Thoracic aorta (tissue), 2 donors: Measurements from ENCODE around the gene TRIM29. TPM values are rescaled to one million over a fixed set of nuclear protein-coding genes. Genes with fewer than 3 reads are reported as not detected.

Source experiments
- ATAC-seq: fragments of 150-250 bp; one replicate; pipeline ENCODE4 v1.8.0; 2017; ENCODE audit warnings: low read depth; ENCODE audit not compliant: insufficient number of reproducible peaks, low FRiP score
- DNase-seq: peaks from one replicate; pipeline ENCODE4 v3.0.0-alpha.2; 2020; ENCODE audit warnings: low spot score
- H3K27ac ChIP-seq, 2 donors: fragments of 200-600 bp; sonication (generic); 1 replicate in 1 of 2; 2 replicates in 1 of 2; pipeline ENCODE4 v1.5.1; 2016; ENCODE audit warnings: mild to moderate bottlenecking in 2 of 2, moderate library complexity in 2 of 2
- H3K27me3 ChIP-seq: fragments of 200-600 bp; sonication (generic); replicated peaks from 2 replicates; pipeline ENCODE4 v1.6.0; 2016; ENCODE audit warnings: mild to moderate bottlenecking; ENCODE audit not compliant: insufficient read depth
- H3K36me3 ChIP-seq: fragments of 200-600 bp; sonication (generic); one replicate; pipeline ENCODE4 v1.5.1; 2016
- H3K4me1 ChIP-seq, 2 donors: fragments of 200-600 bp; sonication (generic); 1 replicate in 1 of 2; 2 replicates in 1 of 2; pipeline versions ENCODE4 v1.5.1 to v1.6.0; 2016; ENCODE audit warnings: low read depth in 2 of 2, mild to moderate bottlenecking in 1 of 2; ENCODE audit not compliant: control insufficient read depth in 1 of 2
- H3K4me3 ChIP-seq: fragments of 200-600 bp; sonication (generic); 2 replicates; pipeline ENCODE4 v1.5.1; 2016; ENCODE audit warnings: mild to moderate bottlenecking
- H3K9me3 ChIP-seq: fragments of 200-600 bp; sonication (generic); 2 replicates; pipeline ENCODE4 v1.5.1; 2016
- CTCF ChIP-seq: fragments of 200-600 bp; sonication (generic); IDR thresholded peaks from one replicate; pipeline ENCODE4 v1.5.1; 2019; ENCODE audit warnings: antibody characterized with exemption
- total RNA-seq, 2 donors: library from RNA; depleted of rRNA; stranded (reverse); fragments of >200 nt; gene quantifications; one replicate each; pipeline versions ENCODE4 v1.1.0 to v1.2.3, GENCODE V29; 2016

The TRIM29 gene
- total RNA-seq, 2 donors from 2014 or later = 0.49 to 2.7 TPM

GRCh38 chr11:120063686-120064340, 74.1 kb downstream of the TRIM29 start:
- H3K27ac ChIP-seq = no peak overlapping the region

GRCh38 chr11:120062561-120062930, 75.4 kb downstream of the TRIM29 start:
- ATAC-seq = no peak
- DNase-seq = no peak
- no peak overlapping the region for H3K4me3 ChIP-seq

More at GRCh38 chr11:120063686-120064340, 74.1 kb downstream of the TRIM29 start:
- no peak for TF ChIP-seq CTCF
- ATAC-seq (no peak), DNase-seq (no peak)
- Histone ChIP-seq H3K9me3 (no peaks in the 10 kb centered on the region), H3K27me3 (no peaks in the 10 kb centered on the region), H3K36me3 (no peaks in the 10 kb centered on the region), H3K4me1 (peaks cover 8 to 24% of the 10 kb centered on the region in 2 donors), H3K4me3 (no peak overlapping the region)

GRCh38 chr11:120061761-120062560, 76.0 kb downstream of the TRIM29 start:
- Histone ChIP-seq H3K4me1 (peaks cover 8 to 24% of the 10 kb centered on the region in 2 donors), H3K9me3 (no peaks in the 10 kb centered on the region), H3K27me3 (no peaks in the 10 kb centered on the region), H3K4me3 (no peak overlapping the region), H3K36me3 (no peaks in the 10 kb centered on the region), H3K27ac (no peak overlapping the region)
- DNase-seq = no peak
- peak; percentile 31 for TF ChIP-seq CTCF
- ATAC-seq = no peak

More at GRCh38 chr11:120062561-120062930, 75.4 kb downstream of the TRIM29 start:
- H3K9me3 ChIP-seq = no peaks in the 10 kb centered on the region
- no peaks in the 10 kb centered on the region for H3K36me3 ChIP-seq
- H3K27ac ChIP-seq = no peak overlapping the region
- no peaks in the 10 kb centered on the region for H3K27me3 ChIP-seq
- peak; percentile 2 for TF ChIP-seq CTCF
- H3K4me1 ChIP-seq = peaks cover 8 to 24% of the 10 kb centered on the region in 2 donors

Other genes with a start within 250 kb of the TRIM29 start
- gene OAF, start 72.9 kb upstream of the TRIM29 start, total RNA-seq = 10 to 100 TPM; 26.3 to 45.1 TPM
- not detected for gene POU2F3, start 102.0 kb upstream of the TRIM29 start, total RNA-seq
- gene TLCD5, start 187.2 kb upstream of the TRIM29 start, total RNA-seq = 10 to 100 TPM in 1 of 2 donors, 1 to 10 TPM in 1; 8.0 to 10.7 TPM
- gene ARHGEF12, start 198.3 kb upstream of the TRIM29 start, total RNA-seq = 100 to 1,000 TPM; 113 to 132 TPM